Heart left ventricle (tissue), 13 donors: ENCODE measurements around the gene HMGB3.

Source experiments
- POLR2A ChIP-seq, 2 donors: fragments of 450-650 bp; IDR thresholded peaks; one replicate each; pipeline ENCODE4 v1.6.1; 2017; ENCODE audit warnings: antibody characterized with exemption in 2 of 2, mild to moderate bottlenecking in 2 of 2, moderate library complexity in 2 of 2
- TF ChIP-seq, protein P1 (sequence below), 12 donors: fragments of 200-600 bp; sonication (generic) in 4 of 12; IDR thresholded peaks; one replicate each; pipeline versions ENCODE4 v1.5.0 to v1.8.0; 2018 to 2022; ENCODE audit warnings: antibody characterized with exemption in 12 of 12, mild to moderate bottlenecking in 5 of 12
- donor health status: ischemic (EF 13 %, LVEDD 7.1; RV severe dilation, severe dysfunction).
- donor health status: DM: no; HTN: yes; CAD: no.
- donor health status: DM: no; HTN: no; CAD: no.
- donor health status: ischemic (EF 25% LVEDD 6.9; RV normal size, moderate dysfunction).
- donor health status: ischemic (EF 25% LVEDD 5.7; RV mildly dilated, moderate dysfunction).
- donor health status: ischemic (EF 35%, LVEDD 5.7; RV mildly dilated, moderate dysfunction).
- donor health status: nonischemic (EF 11% LVEDD 7.7; RV severe dilation, severe dysfunction).
- donor health status: DM: yes; HTN: yes; CAD: no.
- donor health status: PGD.
- donor health status: ischemic (EF 29% LVEDD 5.4; RV normal size, mild dysfunction).
- donor health status: nonischemic (EF 23%, LVEDD 6.1; RV moderate dilation, normal function).

DNA sequence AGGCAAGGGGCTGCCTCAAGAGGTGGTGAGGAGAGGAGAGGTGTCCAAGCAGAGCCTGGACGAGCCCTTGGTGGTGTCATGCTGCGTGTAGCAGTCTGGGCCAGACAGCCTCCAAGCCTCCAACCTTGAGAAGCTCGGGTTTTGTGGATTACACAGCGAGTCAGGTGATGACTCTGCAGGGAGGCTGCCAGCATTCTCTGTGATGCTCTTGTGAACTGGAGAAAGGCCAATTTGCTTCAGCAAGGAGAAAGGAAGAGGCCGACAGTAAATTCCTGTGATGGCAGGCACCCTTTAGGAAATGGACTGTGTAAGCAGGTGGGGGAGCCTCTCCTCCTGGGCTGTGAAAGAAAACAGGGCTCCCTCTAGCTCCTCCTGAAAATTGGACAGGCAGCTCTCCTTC lies 48.7 kb upstream of the HMGB3 start:
- TF ChIP-seq, protein P1, sequence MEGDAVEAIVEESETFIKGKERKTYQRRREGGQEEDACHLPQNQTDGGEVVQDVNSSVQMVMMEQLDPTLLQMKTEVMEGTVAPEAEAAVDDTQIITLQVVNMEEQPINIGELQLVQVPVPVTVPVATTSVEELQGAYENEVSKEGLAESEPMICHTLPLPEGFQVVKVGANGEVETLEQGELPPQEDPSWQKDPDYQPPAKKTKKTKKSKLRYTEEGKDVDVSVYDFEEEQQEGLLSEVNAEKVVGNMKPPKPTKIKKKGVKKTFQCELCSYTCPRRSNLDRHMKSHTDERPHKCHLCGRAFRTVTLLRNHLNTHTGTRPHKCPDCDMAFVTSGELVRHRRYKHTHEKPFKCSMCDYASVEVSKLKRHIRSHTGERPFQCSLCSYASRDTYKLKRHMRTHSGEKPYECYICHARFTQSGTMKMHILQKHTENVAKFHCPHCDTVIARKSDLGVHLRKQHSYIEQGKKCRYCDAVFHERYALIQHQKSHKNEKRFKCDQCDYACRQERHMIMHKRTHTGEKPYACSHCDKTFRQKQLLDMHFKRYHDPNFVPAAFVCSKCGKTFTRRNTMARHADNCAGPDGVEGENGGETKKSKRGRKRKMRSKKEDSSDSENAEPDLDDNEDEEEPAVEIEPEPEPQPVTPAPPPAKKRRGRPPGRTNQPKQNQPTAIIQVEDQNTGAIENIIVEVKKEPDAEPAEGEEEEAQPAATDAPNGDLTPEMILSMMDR (IDR thresholded peaks at IDR 0.05), result no peak
- TF ChIP-seq POLR2A (IDR thresholded peaks at IDR 0.05), result no peak
